ENCODE results near the gene ITPR2. TPM values are rescaled to one million over a fixed set of nuclear protein-coding genes. Genes with fewer than 3 reads are reported as not detected.

ITPR2 gene
- total RNA-seq, 4 donors from 2014 or later = 34.1 to 53.0 (median 41.0) TPM

DNA sequence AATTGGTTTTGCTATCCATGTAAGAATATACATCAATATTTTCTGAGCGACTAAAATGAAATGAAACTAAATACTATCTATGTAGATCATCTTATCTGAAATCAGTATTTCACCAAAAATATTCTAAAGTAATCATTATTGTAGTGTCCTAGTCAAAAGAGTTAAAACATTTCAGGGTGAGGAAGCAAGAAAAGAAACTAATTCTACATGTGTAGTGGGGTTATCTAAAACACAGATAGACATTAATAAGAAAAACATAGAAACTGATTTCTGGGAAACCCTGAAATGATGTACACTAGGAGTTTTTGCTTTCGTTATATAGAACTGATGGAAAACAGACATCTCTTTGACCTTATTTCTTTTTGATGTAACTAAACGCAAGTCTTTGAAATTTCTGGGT, 379.7 kb downstream of the ITPR2 start:
- TF ChIP-seq, protein P1, sequence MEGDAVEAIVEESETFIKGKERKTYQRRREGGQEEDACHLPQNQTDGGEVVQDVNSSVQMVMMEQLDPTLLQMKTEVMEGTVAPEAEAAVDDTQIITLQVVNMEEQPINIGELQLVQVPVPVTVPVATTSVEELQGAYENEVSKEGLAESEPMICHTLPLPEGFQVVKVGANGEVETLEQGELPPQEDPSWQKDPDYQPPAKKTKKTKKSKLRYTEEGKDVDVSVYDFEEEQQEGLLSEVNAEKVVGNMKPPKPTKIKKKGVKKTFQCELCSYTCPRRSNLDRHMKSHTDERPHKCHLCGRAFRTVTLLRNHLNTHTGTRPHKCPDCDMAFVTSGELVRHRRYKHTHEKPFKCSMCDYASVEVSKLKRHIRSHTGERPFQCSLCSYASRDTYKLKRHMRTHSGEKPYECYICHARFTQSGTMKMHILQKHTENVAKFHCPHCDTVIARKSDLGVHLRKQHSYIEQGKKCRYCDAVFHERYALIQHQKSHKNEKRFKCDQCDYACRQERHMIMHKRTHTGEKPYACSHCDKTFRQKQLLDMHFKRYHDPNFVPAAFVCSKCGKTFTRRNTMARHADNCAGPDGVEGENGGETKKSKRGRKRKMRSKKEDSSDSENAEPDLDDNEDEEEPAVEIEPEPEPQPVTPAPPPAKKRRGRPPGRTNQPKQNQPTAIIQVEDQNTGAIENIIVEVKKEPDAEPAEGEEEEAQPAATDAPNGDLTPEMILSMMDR (IDR thresholded peaks at IDR 0.05; ENCODE audit: low read depth) = no peak

DNA sequence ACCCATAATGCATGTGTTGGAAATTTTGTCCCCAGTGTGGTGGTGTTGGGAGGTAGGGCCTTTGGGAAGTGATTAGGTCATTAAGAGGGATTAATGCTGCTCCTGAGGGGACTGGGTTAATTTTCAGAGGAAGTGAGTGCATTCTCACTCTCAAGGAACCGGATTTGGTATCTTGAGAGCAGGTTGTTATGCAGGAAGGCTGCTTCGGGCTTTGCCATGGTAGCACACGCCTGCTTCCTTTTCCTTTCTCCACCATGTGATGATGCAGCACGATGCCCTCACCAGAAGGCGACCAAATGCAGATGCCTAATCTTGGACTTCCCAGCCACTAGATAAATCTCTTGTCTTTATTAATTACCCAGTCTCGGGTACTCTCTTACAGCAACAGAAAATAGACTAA, 380.5 kb downstream of the ITPR2 start:
- TF ChIP-seq, protein P1 (IDR thresholded peaks at IDR 0.05; ENCODE audit: low read depth) = no peak

DNA sequence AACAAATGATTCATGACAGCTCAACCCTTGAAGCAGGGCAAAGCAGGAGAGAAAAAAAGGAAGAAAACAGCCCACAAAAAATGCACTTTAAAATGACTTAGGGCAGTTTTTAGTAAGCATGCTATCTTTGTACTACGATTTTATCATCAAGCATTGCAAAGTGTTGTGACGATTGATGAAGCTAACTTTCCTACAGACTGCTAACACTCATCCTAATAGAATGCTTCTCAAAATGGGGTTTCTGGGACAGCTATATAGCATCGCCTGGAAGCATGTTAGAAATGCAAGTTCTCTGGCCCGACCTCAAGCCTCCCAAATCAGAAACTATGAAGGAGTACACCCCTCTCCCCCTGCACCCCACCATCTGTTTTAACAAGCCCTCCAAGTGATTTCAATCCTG, 381.2 kb downstream of the ITPR2 start:
- TF ChIP-seq, protein P1 (IDR thresholded peaks at IDR 0.05; ENCODE audit: low read depth) = no peak

GRCh38 chr12:26445909-26446308, 387.1 kb downstream of the ITPR2 start:
- TF ChIP-seq, protein P1 (IDR thresholded peaks at IDR 0.05; ENCODE audit: low read depth) = no peak

DNA sequence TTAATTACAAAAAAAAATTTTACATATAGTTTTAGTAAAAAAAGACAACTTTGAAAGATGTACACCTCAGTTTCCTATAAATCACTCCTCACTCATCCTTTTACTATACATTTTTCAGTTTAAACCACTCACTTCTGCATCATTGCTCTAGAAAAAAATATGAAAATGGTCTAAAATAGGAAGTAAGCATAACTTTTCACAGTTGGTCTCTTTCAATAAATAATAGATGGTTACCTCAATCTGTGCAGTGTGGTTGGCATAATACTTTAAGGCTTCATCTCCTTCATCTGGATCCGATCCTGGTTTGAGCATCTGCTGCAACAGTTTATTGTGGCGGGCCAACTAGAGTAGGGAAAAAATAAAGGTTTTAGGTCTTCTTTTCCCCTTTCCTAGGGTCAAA, 389.7 kb downstream of the ITPR2 start:
- TF ChIP-seq, protein P1 (IDR thresholded peaks at IDR 0.05; ENCODE audit: low read depth) = no peak

DNA sequence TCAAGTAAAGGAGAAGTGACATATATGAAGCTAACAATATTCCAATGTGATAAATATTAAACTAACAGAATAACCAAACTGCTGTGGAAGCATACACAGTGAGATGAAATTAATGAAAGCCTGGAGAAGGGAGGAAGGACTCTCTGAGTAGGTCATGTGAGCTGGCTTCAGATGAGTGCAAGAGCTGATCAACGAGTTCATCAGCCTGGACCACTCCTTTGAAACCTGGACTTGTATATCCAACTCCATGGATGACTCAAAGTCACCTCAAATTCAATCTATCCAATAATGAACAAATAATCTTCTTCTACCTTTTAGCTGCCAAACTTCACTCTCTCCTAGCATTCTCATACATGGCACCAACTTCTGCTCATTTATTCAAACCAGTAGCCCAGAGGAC, 391.6 kb downstream of the ITPR2 start:
- TF ChIP-seq, protein P1 (IDR thresholded peaks at IDR 0.05; ENCODE audit: low read depth) = no peak

DNA sequence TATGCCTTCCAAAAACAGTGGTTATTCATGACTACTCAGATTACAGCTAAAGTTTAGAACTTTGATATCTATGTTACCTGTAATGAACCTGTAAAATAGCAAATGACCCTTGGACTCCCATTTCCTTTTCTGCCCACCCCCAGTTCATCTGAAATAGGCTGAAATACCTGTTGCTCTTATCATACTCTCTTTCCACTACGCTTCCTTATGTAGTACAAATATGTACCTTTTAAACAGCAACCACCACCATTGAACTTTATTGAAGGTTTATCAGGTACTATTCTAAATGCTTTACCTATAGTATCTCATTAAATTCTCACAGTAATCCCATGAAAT, 398.0 kb downstream of the ITPR2 start:
- TF ChIP-seq, protein P1 (IDR thresholded peaks at IDR 0.05; ENCODE audit: low read depth) = no peak
